Vagina (tissue), 2 donors: Measurements from ENCODE around the gene PLAAT5. TPM values are rescaled to one million over a fixed set of nuclear protein-coding genes. Genes with fewer than 3 reads are reported as not detected.
"Not testable (repeated sequence)": the region's sequence is repeated elsewhere in the genome, so short reads cannot be mapped to it uniquely, and the experiment has no call there.

Experiments
- DNase-seq, 2 donors: peaks; one replicate each; pipeline ENCODE4 v3.0.0-alpha.2; 2017; ENCODE audit errors: extremely low spot score in 2 of 2
- H3K27ac ChIP-seq: fragments of 200-600 bp; sonication (generic); one replicate; pipeline ENCODE4 v1.5.1; 2019
- H3K27me3 ChIP-seq: fragments of 200-600 bp; sonication (generic); one replicate; pipeline ENCODE4 v1.5.1; 2019
- H3K36me3 ChIP-seq, 2 donors: fragments of 200-600 bp; sonication (generic); one replicate each; pipeline ENCODE4 v1.5.1; 2017 to 2019
- H3K4me1 ChIP-seq: fragments of 200-600 bp; sonication (generic); one replicate; pipeline ENCODE4 v1.5.1; 2019
- H3K4me3 ChIP-seq, 2 donors: fragments of 200-600 bp; sonication (generic); 1 replicate in 1 of 2; 2 replicates in 1 of 2; pipeline ENCODE4 v1.5.1; 2016 to 2019
- H3K9me3 ChIP-seq: fragments of 200-600 bp; sonication (generic); one replicate; pipeline ENCODE4 v1.5.1; 2019
- CTCF ChIP-seq, 3 experiments: fragments of 450-650 bp in 2 of 3; fragments of 200-600 bp in 1 of 3; sonication (generic) in 1 of 3; IDR thresholded peaks; one replicate each; pipeline ENCODE4 v1.5.1; 2017 to 2019; ENCODE audit warnings: antibody characterized with exemption in 3 of 3, mild to moderate bottlenecking in 2 of 3, moderate library complexity in 2 of 3
- POLR2A ChIP-seq, 2 donors: fragments of 450-650 bp; IDR thresholded peaks; one replicate each; pipeline ENCODE4 v1.6.1; 2017; ENCODE audit warnings: antibody characterized with exemption in 2 of 2, mild to moderate bottlenecking in 2 of 2, moderate library complexity in 2 of 2
- POLR2AphosphoS5 ChIP-seq, 2 donors: sonication (generic); formaldehyde crosslinking; IDR thresholded peaks; one replicate each; pipeline ENCODE4 v1.9.0; 2017; ENCODE audit warnings: antibody characterized with exemption in 2 of 2, mild to moderate bottlenecking in 2 of 2, low read depth in 1 of 2; ENCODE audit not compliant: insufficient read depth in 1 of 2
- intact Hi-C: fragments of 100-400 bp; cut with DNase I; formaldehyde crosslinking; loops from one replicate; pipeline ENCODE4 v1.15.1; 2023
- total RNA-seq: library from RNA; depleted of rRNA; stranded (reverse); fragments of >200 nt; gene quantifications from one replicate; pipeline ENCODE4 v1.2.3, GENCODE V29; 2016

Gene PLAAT5
- total RNA-seq, 1 donor from 2014 or later = 0.74 TPM

GRCh38 chr11:63534895-63535461 is 44.0 kb upstream of the PLAAT5 start:
- H3K36me3 ChIP-seq = no peaks in the 10 kb centered on the region
- H3K27me3 ChIP-seq = no peaks in the 10 kb centered on the region
- no peak for TF ChIP-seq POLR2AphosphoS5 (IDR thresholded peaks at IDR 0.05; ENCODE audit: insufficient read depth in 1 of 2, low read depth in 1 of 2)
- no peak for TF ChIP-seq CTCF (IDR thresholded peaks at IDR 0.05)
- no peak for TF ChIP-seq POLR2A (IDR thresholded peaks at IDR 0.05)
- H3K4me1 ChIP-seq = peaks cover 39% of the 10 kb centered on the region
- DNase-seq = no peak
- H3K27ac ChIP-seq = no peak overlapping the region
- intact Hi-C loops = no loop called here
- H3K4me3 ChIP-seq = no peak overlapping the region
- no peaks in the 10 kb centered on the region for H3K9me3 ChIP-seq

GRCh38 chr11:63534076-63534475 is 43.1 kb upstream of the PLAAT5 start:
- Histone ChIP-seq H3K36me3 (no peaks in the 10 kb centered on the region), H3K4me1 (peaks cover 39% of the 10 kb centered on the region), H3K27ac (no peak overlapping the region), H3K27me3 (no peaks in the 10 kb centered on the region), H3K4me3 (no peak overlapping the region), H3K9me3 (no peaks in the 10 kb centered on the region)
- intact Hi-C loops = no loop called here
- no peak for TF ChIP-seq CTCF (IDR thresholded peaks at IDR 0.05)
- TF ChIP-seq POLR2A (IDR thresholded peaks at IDR 0.05) = no peak
- no peak for TF ChIP-seq POLR2AphosphoS5 (IDR thresholded peaks at IDR 0.05; ENCODE audit: insufficient read depth in 1 of 2, low read depth in 1 of 2)
- no peak for DNase-seq

- H3K4me3 ChIP-seq = no peak overlapping the region
- intact Hi-C loops = no loop called here
- H3K36me3 ChIP-seq = no peaks in the 10 kb centered on the region
- TF ChIP-seq CTCF (IDR thresholded peaks at IDR 0.05) (no peak), POLR2AphosphoS5 (IDR thresholded peaks at IDR 0.05; ENCODE audit: insufficient read depth in 1 of 2, low read depth in 1 of 2) (no peak)
- H3K27ac ChIP-seq = no peak overlapping the region
- H3K9me3 ChIP-seq = no peaks in the 10 kb centered on the region
- H3K27me3 ChIP-seq = no peaks in the 10 kb centered on the region
- H3K4me1 ChIP-seq = peaks cover 29% of the 10 kb centered on the region
- DNase-seq = no peak
Measured at GRCh38 chr11:63532799-63533475, 42.0 kb upstream of the PLAAT5 start.

- H3K27ac ChIP-seq = no peak overlapping the region
- H3K9me3 ChIP-seq = no peaks in the 10 kb centered on the region
- no peaks in the 10 kb centered on the region for H3K27me3 ChIP-seq
- H3K4me3 ChIP-seq = no peak overlapping the region
- H3K4me1 ChIP-seq = peaks cover 20% of the 10 kb centered on the region
- no peak for TF ChIP-seq CTCF (IDR thresholded peaks at IDR 0.05)
- TF ChIP-seq POLR2A (IDR thresholded peaks at IDR 0.05) = no peak
- no peak for TF ChIP-seq POLR2AphosphoS5 (IDR thresholded peaks at IDR 0.05; ENCODE audit: insufficient read depth in 1 of 2, low read depth in 1 of 2)
- intact Hi-C loops = no loop called here
- H3K36me3 ChIP-seq = no peaks in the 10 kb centered on the region
- DNase-seq = no peak
Measured at GRCh38 chr11:63532117-63532516, 41.1 kb upstream of the PLAAT5 start.

GRCh38 chr11:63531074-63531792 is 40.3 kb upstream of the PLAAT5 start:
- DNase-seq, H3K9me3 ChIP-seq, H3K36me3 ChIP-seq, H3K27ac ChIP-seq, H3K27me3 ChIP-seq, intact Hi-C loops, H3K4me3 ChIP-seq: not testable (repeated sequence)
- H3K4me1 ChIP-seq = peaks cover 12% of the 10 kb centered on the region
